IMR-90 (cell line): Measurements from ENCODE around the gene EIF3I.

ENCODE experiments used
- BHLHE40 ChIP-seq: fragments of 150-350 bp; IDR thresholded peaks from 2 replicates; pipeline ENCODE4 v1.6.1; 2016; ENCODE audit warnings: mild to moderate bottlenecking, low read depth, low read length
- FOS ChIP-seq: fragments of 150-350 bp; IDR thresholded peaks from 2 replicates; pipeline ENCODE4 v1.6.1; 2016; ENCODE audit warnings: low read depth, low read length
- MAFK ChIP-seq: IDR thresholded peaks from 2 replicates; pipeline ENCODE4 v1.6.1; 2012; ENCODE audit warnings: low read depth, low read length, improper control_type of control experiment
- MAZ ChIP-seq: IDR thresholded peaks from 2 replicates; pipeline ENCODE4 v1.6.1; 2012; ENCODE audit warnings: low read depth, mild to moderate bottlenecking, low read length, improper control_type of control experiment, moderate library complexity, borderline replicate concordance
- MXI1 ChIP-seq: IDR thresholded peaks from 2 replicates; pipeline ENCODE4 v1.6.1; 2012; ENCODE audit warnings: low read depth, mild to moderate bottlenecking, low read length, moderate library complexity, borderline replicate concordance
- NFE2L2 ChIP-seq: fragments of 150-350 bp; IDR thresholded peaks from 2 replicates; pipeline ENCODE4 v1.6.1; 2016; ENCODE audit warnings: low read depth, mild to moderate bottlenecking, low read length
- POLR2A ChIP-seq: IDR thresholded peaks from 2 replicates; pipeline ENCODE4 v1.6.1; 2012; ENCODE audit warnings: mild to moderate bottlenecking, low read depth, low read length
- RAD21 ChIP-seq: IDR thresholded peaks from 2 replicates; pipeline ENCODE4 v1.6.1; 2012; ENCODE audit warnings: low read length, improper control_type of control experiment
- RCOR1 ChIP-seq: IDR thresholded peaks from 2 replicates; pipeline ENCODE4 v1.6.1; 2012; ENCODE audit warnings: mild to moderate bottlenecking, low read length, improper control_type of control experiment; ENCODE audit not compliant: insufficient replicate concordance
- RFX5 ChIP-seq: IDR thresholded peaks from 2 replicates; pipeline ENCODE4 v1.8.0; 2012; ENCODE audit warnings: low read depth, mild to moderate bottlenecking, low read length, moderate library complexity
- SMC3 ChIP-seq: fragments of 150-350 bp; IDR thresholded peaks from 2 replicates; pipeline ENCODE4 v1.6.1; 2016; ENCODE audit warnings: low read depth, mild to moderate bottlenecking, antibody characterized with exemption, low read length, moderate library complexity
- TF ChIP-seq, protein P1 (sequence below): conservative IDR thresholded peaks from 2 replicates; pipeline ENCODE4 v1.5.1; 2012; ENCODE audit warnings: mild to moderate bottlenecking, low read depth, low read length, improper control_type of control experiment
- TF ChIP-seq, protein P2 (sequence below): fragments of 150-350 bp; IDR thresholded peaks from 2 replicates; pipeline ENCODE4 v1.6.1; 2017; ENCODE audit warnings: mild to moderate bottlenecking, antibody characterized with exemption, low read length, low read depth
- TF ChIP-seq, protein P3 (sequence below): fragments of 150-350 bp; IDR thresholded peaks from 2 replicates; pipeline ENCODE4 v1.6.1; 2016; ENCODE audit warnings: low read depth, mild to moderate bottlenecking, low read length, moderate library complexity, borderline replicate concordance

DNA sequence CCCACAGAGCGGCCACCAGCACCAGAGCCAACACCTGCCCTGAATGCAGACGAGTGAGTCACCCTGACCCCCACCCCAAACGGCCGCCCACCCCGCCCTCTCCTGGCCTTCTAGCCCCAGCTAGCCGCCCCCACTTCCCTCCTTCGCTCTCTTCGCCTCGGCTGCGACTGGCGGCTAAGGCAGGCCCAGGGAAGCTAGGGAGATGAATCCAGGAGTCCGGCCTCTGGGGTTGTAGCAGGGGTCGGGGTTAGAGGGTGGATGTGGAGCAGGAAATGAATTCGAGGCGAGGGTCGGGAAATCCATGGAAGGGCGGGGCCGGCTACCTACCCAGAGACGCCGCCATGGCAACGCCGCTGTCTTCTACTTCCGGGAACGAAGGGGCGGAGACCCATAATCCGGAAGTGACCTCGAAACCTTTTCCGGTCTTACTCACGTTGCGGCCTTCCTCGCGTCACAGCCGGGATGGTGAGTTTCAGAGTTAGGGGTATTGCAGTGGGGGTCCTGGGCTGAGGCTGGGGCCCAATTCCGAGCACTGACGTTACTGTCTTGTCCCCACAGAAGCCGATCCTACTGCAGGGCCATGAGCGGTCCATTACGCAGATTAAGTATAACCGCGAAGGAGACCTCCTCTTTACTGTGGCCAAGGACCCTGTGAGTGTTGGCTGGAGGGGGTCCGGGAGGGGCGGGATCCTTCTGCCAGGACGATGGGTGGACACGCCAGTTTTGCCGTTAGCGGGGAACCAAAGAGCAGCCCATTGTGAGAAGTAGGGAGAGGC lies at the start of gene EIF3I, which contains the start of gene TMEM234:
- peak; percentile 94 for TF ChIP-seq POLR2A
- TF ChIP-seq, protein P1, sequence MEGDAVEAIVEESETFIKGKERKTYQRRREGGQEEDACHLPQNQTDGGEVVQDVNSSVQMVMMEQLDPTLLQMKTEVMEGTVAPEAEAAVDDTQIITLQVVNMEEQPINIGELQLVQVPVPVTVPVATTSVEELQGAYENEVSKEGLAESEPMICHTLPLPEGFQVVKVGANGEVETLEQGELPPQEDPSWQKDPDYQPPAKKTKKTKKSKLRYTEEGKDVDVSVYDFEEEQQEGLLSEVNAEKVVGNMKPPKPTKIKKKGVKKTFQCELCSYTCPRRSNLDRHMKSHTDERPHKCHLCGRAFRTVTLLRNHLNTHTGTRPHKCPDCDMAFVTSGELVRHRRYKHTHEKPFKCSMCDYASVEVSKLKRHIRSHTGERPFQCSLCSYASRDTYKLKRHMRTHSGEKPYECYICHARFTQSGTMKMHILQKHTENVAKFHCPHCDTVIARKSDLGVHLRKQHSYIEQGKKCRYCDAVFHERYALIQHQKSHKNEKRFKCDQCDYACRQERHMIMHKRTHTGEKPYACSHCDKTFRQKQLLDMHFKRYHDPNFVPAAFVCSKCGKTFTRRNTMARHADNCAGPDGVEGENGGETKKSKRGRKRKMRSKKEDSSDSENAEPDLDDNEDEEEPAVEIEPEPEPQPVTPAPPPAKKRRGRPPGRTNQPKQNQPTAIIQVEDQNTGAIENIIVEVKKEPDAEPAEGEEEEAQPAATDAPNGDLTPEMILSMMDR: no peak
- no peak for TF ChIP-seq FOS
- TF ChIP-seq MAZ: peak; percentile 37; the same call in 1 of the 2 replicates
- TF ChIP-seq, protein P2, sequence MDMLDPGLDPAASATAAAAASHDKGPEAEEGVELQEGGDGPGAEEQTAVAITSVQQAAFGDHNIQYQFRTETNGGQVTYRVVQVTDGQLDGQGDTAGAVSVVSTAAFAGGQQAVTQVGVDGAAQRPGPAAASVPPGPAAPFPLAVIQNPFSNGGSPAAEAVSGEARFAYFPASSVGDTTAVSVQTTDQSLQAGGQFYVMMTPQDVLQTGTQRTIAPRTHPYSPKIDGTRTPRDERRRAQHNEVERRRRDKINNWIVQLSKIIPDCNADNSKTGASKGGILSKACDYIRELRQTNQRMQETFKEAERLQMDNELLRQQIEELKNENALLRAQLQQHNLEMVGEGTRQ: 0 out of 2 replicates have a peak, but pooled peaks have one; percentile 9
- no peak for TF ChIP-seq BHLHE40
- TF ChIP-seq RCOR1: no peak
- TF ChIP-seq MXI1: peak; percentile 58; the same call in 1 of the 2 replicates
- TF ChIP-seq NFE2L2: no peak
- TF ChIP-seq MAFK: no peak
- no peak for TF ChIP-seq RAD21
- no peak for TF ChIP-seq RFX5
- TF ChIP-seq, protein P3, sequence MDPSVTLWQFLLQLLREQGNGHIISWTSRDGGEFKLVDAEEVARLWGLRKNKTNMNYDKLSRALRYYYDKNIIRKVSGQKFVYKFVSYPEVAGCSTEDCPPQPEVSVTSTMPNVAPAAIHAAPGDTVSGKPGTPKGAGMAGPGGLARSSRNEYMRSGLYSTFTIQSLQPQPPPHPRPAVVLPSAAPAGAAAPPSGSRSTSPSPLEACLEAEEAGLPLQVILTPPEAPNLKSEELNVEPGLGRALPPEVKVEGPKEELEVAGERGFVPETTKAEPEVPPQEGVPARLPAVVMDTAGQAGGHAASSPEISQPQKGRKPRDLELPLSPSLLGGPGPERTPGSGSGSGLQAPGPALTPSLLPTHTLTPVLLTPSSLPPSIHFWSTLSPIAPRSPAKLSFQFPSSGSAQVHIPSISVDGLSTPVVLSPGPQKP: no peak
- no peak for TF ChIP-seq SMC3
